GM18505 (cell line): ENCODE data around the gene DNAJC22.
"Not testable (repeated sequence)": the region's sequence is repeated elsewhere in the genome, so short reads cannot be mapped to it uniquely, and the experiment has no call there.

Experiments used
- ATAC-seq: cut with Tn5 transposase; IDR thresholded peaks from one replicate; pipeline ENCODE4 v1.9.1; 2021; ENCODE audit not compliant: unreplicated experiment
- POLR2A ChIP-seq: IDR thresholded peaks from 4 replicates; pipeline ENCODE4 v1.6.1; 2011; ENCODE audit warnings: borderline replicate concordance; ENCODE audit not compliant: insufficient read depth, insufficient read length; ENCODE audit errors: extremely low read depth

DNAJC22 gene

GRCh38 chr12:49365542-49365941 lies 18.9 kb downstream of the DNAJC22 start:
- ATAC-seq: no peak
- TF ChIP-seq POLR2A: no peak

GRCh38 chr12:49366096-49366651 lies 19.5 kb downstream of the DNAJC22 start:
- TF ChIP-seq POLR2A: no peak
- ATAC-seq: peak; percentile 3

DNA sequence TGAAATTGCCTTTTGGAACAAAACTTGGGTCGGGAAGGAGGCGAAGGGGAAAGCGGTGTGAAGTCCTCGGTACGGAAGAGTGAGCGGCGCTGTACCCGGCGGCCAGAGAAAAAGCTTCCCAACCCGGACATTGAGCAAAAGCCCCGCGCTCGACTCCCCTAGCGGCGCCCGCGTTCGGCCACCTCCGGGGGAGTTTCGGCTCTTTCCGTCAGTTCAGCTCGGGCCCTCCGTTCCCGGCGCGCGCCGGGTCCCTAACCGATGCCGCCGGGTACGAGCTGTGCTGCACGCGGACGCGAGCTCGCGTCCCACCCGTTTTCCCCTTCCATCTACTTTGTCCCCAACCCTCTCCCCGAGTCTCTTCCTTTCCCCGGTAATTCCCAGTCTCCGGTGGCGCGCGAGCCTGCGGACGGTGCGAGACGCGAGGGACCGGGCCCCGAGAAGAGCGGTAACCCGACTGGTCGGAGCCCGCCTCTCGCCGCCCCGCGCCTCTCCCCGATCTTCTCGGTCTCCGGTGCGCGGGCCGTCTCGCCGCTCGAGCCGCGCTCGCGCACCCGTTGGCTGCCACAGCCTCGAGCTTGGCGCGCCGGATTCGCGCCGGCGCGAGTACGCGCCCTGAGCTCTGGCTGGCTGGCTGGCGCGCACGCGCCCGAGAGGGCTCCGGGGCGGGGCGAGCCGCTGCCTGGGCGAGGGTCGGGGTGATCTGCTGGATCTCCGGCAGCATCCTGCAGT lies 20.1 kb downstream of the DNAJC22 start:
- peak; percentile 81 for TF ChIP-seq POLR2A
- peak; percentile 65 for ATAC-seq

GRCh38 chr12:49367381-49368239 lies 20.9 kb downstream of the DNAJC22 start, which contains the start of gene SPATS2:
TSS of gene SPATS2 (plus strand) at chr12:49367462. CDS start at chr12:49461013, 93,551 bp downstream.
- no peak for ATAC-seq
- TF ChIP-seq POLR2A: peak; percentile 39

DNA sequence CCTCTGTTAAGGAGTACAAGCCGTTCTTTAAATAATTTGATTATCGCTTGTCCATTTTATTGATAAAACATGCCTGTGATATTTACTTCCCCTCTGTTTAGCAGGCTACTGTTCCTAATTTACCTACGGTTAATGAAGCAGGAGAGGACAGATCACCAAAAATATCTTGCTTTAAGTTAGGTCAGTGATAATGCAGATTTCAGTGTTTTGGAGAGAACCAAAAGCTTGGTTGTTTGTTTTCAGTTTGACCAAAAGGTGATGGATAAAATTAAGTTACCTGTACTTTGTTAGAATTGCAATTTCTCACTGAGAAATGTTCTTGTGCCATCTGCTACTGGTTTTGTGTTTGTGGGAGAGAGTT lies 21.5 kb downstream of the DNAJC22 start:
- no peak for ATAC-seq
- TF ChIP-seq POLR2A: no peak

DNA sequence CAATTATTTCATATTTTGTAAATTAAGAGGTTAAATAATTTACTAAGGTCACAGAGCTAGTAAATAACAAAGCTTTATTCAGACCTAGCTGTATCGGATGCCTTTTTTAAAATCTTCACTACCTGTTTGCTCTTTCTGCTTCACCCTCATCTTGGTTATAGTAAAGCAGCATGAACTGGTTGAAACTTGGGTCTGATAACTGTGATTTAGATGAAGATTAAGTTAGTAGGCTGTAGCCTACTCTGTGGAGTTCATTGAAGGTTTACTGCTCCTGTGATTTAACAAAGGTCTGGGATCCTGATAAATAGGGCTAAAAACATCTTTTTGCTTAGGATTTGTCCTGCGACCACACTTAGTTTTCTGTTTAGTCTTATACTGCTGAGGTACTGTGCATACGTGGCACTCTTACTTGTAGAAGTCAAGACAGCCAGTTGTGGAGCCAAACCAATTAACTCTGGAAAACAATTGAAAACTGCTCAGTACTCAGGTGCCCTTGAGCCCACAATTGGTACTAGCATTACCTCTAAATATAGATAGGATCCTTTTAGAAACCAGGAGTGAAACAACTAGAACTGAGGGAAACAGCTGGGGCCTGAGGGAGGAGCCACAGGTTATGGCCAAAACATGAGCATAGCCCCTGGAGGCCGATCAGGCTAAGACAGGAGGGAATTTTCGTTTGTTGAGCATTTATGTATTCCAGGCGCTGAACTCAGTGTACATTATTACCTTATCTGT lies 22.9 kb downstream of the DNAJC22 start:
- peak; percentile 26 for TF ChIP-seq POLR2A
- ATAC-seq: no peak

DNA sequence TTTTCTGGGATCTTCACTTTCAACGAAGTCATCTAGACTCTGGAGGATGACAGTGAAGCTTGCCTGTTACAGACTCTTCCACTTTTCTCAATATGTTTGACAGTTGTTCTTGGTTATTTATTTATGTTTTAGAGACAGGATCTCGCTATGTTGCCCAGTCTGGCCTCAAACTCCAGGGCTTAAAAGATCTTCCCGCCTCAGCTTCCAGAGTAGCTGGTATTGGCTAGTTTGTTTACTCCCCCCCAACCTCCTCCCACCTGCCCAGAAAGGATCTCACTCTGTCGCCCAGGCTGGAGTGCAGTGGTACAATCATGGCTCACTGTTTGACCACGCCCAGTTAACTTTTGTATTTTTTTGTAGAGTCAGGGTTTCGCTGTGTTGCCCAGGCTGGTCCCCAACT lies 23.9 kb downstream of the DNAJC22 start:
- TF ChIP-seq POLR2A: no peak
- ATAC-seq: no peak

- no peak for ATAC-seq
- no peak for TF ChIP-seq POLR2A
These were observed 28.7 kb downstream of the DNAJC22 start for GRCh38 chr12:49375406-49375805.

DNA sequence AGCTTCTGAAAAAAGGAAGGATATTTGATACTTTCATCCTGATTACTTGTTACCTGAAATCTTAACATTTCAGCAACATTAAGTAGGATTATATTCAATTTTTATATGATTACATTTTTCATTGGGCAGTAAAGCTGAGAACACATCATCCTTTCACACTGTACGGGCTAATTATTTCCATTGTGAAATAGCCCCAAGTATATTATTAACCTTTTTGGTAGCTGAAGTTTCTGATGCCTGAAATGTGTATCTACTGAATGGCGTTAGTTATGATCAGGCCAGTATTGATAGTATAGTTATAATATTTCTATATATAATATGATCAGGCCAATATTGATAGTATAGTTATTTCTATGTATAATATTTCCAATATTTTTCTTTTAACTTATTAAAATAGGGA lies 30.7 kb downstream of the DNAJC22 start:
- TF ChIP-seq POLR2A: no peak
- no peak for ATAC-seq

- ATAC-seq: not testable (repeated sequence)
These were observed 33.5 kb downstream of the DNAJC22 start for GRCh38 chr12:49380184-49380583.

- no peak for TF ChIP-seq POLR2A
These were observed 42.1 kb downstream of the DNAJC22 start for GRCh38 chr12:49388682-49389386.

DNA sequence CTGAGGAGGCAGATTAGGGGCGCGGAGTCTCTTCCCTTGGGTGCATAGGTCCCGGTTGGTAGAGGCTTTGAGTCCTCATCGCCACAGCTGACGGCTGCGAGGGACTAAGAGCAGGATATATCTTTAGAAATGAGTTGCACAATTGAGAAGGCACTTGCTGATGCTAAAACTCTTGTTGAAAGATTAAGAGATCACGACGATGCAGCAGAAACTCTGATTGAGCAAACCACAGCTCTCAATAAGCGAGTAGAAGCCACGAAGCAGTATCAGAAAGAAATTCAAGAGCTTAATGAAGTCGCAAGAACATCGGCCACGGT lies 42.7 kb downstream of the DNAJC22 start:
- TF ChIP-seq POLR2A: no peak

More at GRCh38 chr12:49388682-49389386, 42.1 kb downstream of the DNAJC22 start:
- no peak for ATAC-seq

DNA sequence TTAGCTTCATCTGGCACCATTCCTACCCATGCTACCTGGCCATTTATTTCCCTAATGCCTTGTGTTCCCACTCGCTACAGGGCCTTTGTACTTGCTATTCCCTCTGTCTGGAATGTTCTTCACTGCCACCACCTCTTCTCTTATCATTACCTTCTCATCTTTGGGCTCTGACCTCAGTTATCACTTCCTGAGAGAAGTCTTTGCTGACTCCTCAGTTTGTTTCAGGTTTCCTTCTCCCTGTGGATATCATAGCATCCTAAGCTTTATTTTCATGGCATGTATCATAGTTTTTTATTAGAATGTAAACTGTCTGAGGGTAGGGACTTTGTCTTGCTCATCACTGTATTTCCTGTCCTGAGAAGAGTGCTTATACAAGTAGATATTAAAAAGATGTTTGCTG lies 50.3 kb downstream of the DNAJC22 start:
- no peak for ATAC-seq
- no peak for TF ChIP-seq POLR2A

More for the DNA sequence above, 42.7 kb downstream of the DNAJC22 start:
- ATAC-seq: no peak

GRCh38 chr12:49400304-49400703 lies 53.6 kb downstream of the DNAJC22 start:
- ATAC-seq: no peak
- no peak for TF ChIP-seq POLR2A
